HG02970 (cell line): ENCODE data around the gene TRAF3.
"Not testable (repeated sequence)": the region's sequence is repeated elsewhere in the genome, so short reads cannot be mapped to it uniquely, and the experiment has no call there.

Experiments
- ATAC-seq: cut with Tn5 transposase; IDR thresholded peaks from one replicate; pipeline ENCODE4 v1.9.1; 2021; ENCODE audit warnings: mild to moderate bottlenecking, moderate library complexity, moderate number of reproducible peaks; ENCODE audit not compliant: unreplicated experiment, low FRiP score

The TRAF3 gene

GRCh38 chr14:102804858-102805257 lies 27.6 kb downstream of the TRAF3 start:
- no peak for ATAC-seq

- ATAC-seq = peak; percentile 39
Observed at GRCh38 chr14:102805371-102805891, 28.2 kb downstream of the TRAF3 start.

- no peak for ATAC-seq
Observed at GRCh38 chr14:102805941-102806340, 28.7 kb downstream of the TRAF3 start.

GRCh38 chr14:102806447-102806846 lies 29.2 kb downstream of the TRAF3 start:
- no peak for ATAC-seq

- ATAC-seq = no peak
Observed at GRCh38 chr14:102807013-102807406, 29.8 kb downstream of the TRAF3 start.

- no peak for ATAC-seq
Observed at GRCh38 chr14:102809870-102810269, 32.6 kb downstream of the TRAF3 start.

- ATAC-seq = no peak
Observed at GRCh38 chr14:102810523-102810922, 33.3 kb downstream of the TRAF3 start.

- no peak for ATAC-seq
Observed at GRCh38 chr14:102811254-102811963, 34.2 kb downstream of the TRAF3 start.

GRCh38 chr14:102811971-102812370 lies 34.7 kb downstream of the TRAF3 start:
- no peak for ATAC-seq

- ATAC-seq = no peak
Observed at GRCh38 chr14:102813691-102814090, 36.4 kb downstream of the TRAF3 start.

GRCh38 chr14:102817318-102817717 lies 40.1 kb downstream of the TRAF3 start:
- ATAC-seq = no peak

GRCh38 chr14:102817942-102818940 lies 41.0 kb downstream of the TRAF3 start:
- no peak for ATAC-seq

- peak; percentile 46 for ATAC-seq
Observed at GRCh38 chr14:102819176-102819628, 42.0 kb downstream of the TRAF3 start.

GRCh38 chr14:102819747-102820330 lies 42.6 kb downstream of the TRAF3 start:
- peak; percentile 3 for ATAC-seq

GRCh38 chr14:102821252-102821651 lies 44.0 kb downstream of the TRAF3 start:
- no peak for ATAC-seq

- ATAC-seq = no peak
Observed at GRCh38 chr14:102822311-102822863, 45.1 kb downstream of the TRAF3 start.

- ATAC-seq = not testable (repeated sequence)
Observed at GRCh38 chr14:102822887-102823286, 45.6 kb downstream of the TRAF3 start.

- no peak for ATAC-seq
Observed at GRCh38 chr14:102823546-102823945, 46.3 kb downstream of the TRAF3 start.

GRCh38 chr14:102824832-102825231 lies 47.6 kb downstream of the TRAF3 start:
- ATAC-seq = no peak

GRCh38 chr14:102825307-102826095 lies 48.3 kb downstream of the TRAF3 start:
- ATAC-seq = no peak
